Fibroblast of pulmonary artery (primary cell): ENCODE results near the gene IGHMBP2.

ENCODE experiments used
- DNase-seq: peaks from one replicate; pipeline ENCODE4 v3.0.0-alpha.2; 2010; ENCODE audit warnings: low read depth
- H3K4me3 ChIP-seq: replicated peaks from 2 replicates; pipeline ENCODE4 v1.5.1; 2011; ENCODE audit warnings: low read depth, mild to moderate bottlenecking, control low read depth, low read length, moderate library complexity
- CTCF ChIP-seq: IDR thresholded peaks from 2 replicates; pipeline ENCODE4 v1.5.1; 2011; ENCODE audit warnings: mild to moderate bottlenecking, control low read depth, low read length, inconsistent platforms; ENCODE audit errors: missing control alignments

The IGHMBP2 gene

GRCh38 chr11:68948496-68948895 lies 44.8 kb downstream of the IGHMBP2 start:
- no peak for TF ChIP-seq CTCF
- no peak for DNase-seq
- no peak overlapping the region for H3K4me3 ChIP-seq

- no peak overlapping the region for H3K4me3 ChIP-seq
- no peak for TF ChIP-seq CTCF
- no peak for DNase-seq
Measured at GRCh38 chr11:68948935-68949334, 45.2 kb downstream of the IGHMBP2 start.

- DNase-seq, result peak; percentile 25
- TF ChIP-seq CTCF, result peak; percentile 42
Measured at GRCh38 chr11:68950270-68950669, 46.6 kb downstream of the IGHMBP2 start.

GRCh38 chr11:68950762-68951161 lies 47.1 kb downstream of the IGHMBP2 start:
- TF ChIP-seq CTCF, result no peak
- H3K4me3 ChIP-seq, result no peak overlapping the region
- no peak for DNase-seq

More at GRCh38 chr11:68950270-68950669, 46.6 kb downstream of the IGHMBP2 start:
- H3K4me3 ChIP-seq, result no peak overlapping the region

GRCh38 chr11:68954836-68955606 lies 51.3 kb downstream of the IGHMBP2 start:
- DNase-seq, result peak; percentile 60
- no peak overlapping the region for H3K4me3 ChIP-seq

GRCh38 chr11:68955607-68955958 lies 51.9 kb downstream of the IGHMBP2 start:
- DNase-seq, result no peak
- H3K4me3 ChIP-seq, result no peak overlapping the region

More at GRCh38 chr11:68954836-68955606, 51.3 kb downstream of the IGHMBP2 start:
- TF ChIP-seq CTCF, result no peak

More at GRCh38 chr11:68955607-68955958, 51.9 kb downstream of the IGHMBP2 start:
- TF ChIP-seq CTCF, result no peak
